GM06990 (cell line): ENCODE data around the gene ITGB5.
"Not testable (repeated sequence)": the region's sequence is repeated elsewhere in the genome, so short reads cannot be mapped to it uniquely, and the experiment has no call there.

Experiments used
- DNase-seq: peaks from one replicate; pipeline ENCODE4 v3.0.0-alpha.2; 2011; ENCODE audit not compliant: insufficient read length; ENCODE audit errors: extremely low read depth
- H3K27me3 ChIP-seq: replicated peaks from 2 replicates; pipeline ENCODE4 v1.6.0; 2011; ENCODE audit warnings: low read length; ENCODE audit not compliant: control insufficient read depth, insufficient read depth
- H3K36me3 ChIP-seq: 2 replicates; pipeline ENCODE4 v1.5.1; 2011; ENCODE audit warnings: low read length; ENCODE audit not compliant: control insufficient read depth, insufficient read depth
- H3K4me3 ChIP-seq: replicated peaks from 2 replicates; pipeline ENCODE4 v1.5.1; 2011; ENCODE audit warnings: low read depth, mild to moderate bottlenecking, control low read depth, low read length
- CTCF ChIP-seq: IDR thresholded peaks from 2 replicates; pipeline ENCODE4 v1.5.1; 2011; ENCODE audit warnings: low read length, control low read depth, mild to moderate bottlenecking, inconsistent platforms; ENCODE audit not compliant: insufficient read depth, poor library complexity, severe bottlenecking

The ITGB5 gene

GRCh38 chr3:124791142-124791541, 96.0 kb downstream of the ITGB5 start:
- peaks cover under 1% of the 10 kb centered on the region; the same call in 1 of the 2 replicates for H3K36me3 ChIP-seq
- no peak overlapping the region for H3K4me3 ChIP-seq
- no peak for DNase-seq
- H3K27me3 ChIP-seq, result no peaks in the 10 kb centered on the region
- TF ChIP-seq CTCF, result no peak

- DNase-seq, H3K4me3 ChIP-seq: not testable (repeated sequence)
These were observed 98.1 kb downstream of the ITGB5 start for GRCh38 chr3:124789103-124789502.

GRCh38 chr3:124788254-124788745, 98.9 kb downstream of the ITGB5 start:
- TF ChIP-seq CTCF, result no peak

More at GRCh38 chr3:124789103-124789502, 98.1 kb downstream of the ITGB5 start:
- H3K36me3 ChIP-seq, H3K27me3 ChIP-seq: not testable (repeated sequence)

GRCh38 chr3:124787476-124788195, 99.5 kb downstream of the ITGB5 start:
- no peaks in the 10 kb centered on the region for H3K27me3 ChIP-seq
- no peak for TF ChIP-seq CTCF
- no peak for DNase-seq
- H3K36me3 ChIP-seq, result no peaks in the 10 kb centered on the region
- H3K4me3 ChIP-seq, result no peak overlapping the region

More at GRCh38 chr3:124788254-124788745, 98.9 kb downstream of the ITGB5 start:
- no peaks in the 10 kb centered on the region for H3K36me3 ChIP-seq
- no peaks in the 10 kb centered on the region for H3K27me3 ChIP-seq
- DNase-seq, result no peak
- H3K4me3 ChIP-seq, result no peak overlapping the region

- no peaks in the 10 kb centered on the region for H3K27me3 ChIP-seq
- H3K4me3 ChIP-seq, result no peak overlapping the region
- no peaks in the 10 kb centered on the region for H3K36me3 ChIP-seq
- peak; percentile 22 for TF ChIP-seq CTCF
- DNase-seq, result no peak
These were observed 100.5 kb downstream of the ITGB5 start for GRCh38 chr3:124786511-124787241.

GRCh38 chr3:124785973-124786372, 101.2 kb downstream of the ITGB5 start:
- no peak for TF ChIP-seq CTCF
- no peak for DNase-seq
- H3K36me3 ChIP-seq, result no peaks in the 10 kb centered on the region
- H3K4me3 ChIP-seq, result no peak overlapping the region
- H3K27me3 ChIP-seq, result no peaks in the 10 kb centered on the region
